Measurements from ENCODE around the gene SYNE2.

DNA sequence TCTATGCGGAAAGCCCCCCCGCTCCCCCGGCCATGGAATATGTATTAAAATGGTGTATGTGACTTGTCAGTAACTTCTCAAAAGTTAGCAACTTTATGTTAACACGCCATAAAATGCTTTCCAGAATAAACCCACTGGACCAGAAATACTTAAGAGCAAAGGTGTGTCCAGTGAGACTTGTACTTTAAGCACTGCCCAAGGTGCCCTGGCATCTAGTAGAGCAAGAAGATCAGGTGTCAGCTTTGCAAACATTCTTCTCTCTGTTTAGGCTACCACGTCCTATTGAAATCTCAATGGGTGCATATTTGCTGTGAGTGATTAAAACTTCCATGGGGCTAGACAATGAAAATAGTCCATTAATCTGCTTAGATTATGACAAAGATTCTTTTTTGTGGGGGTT lies 240.1 kb downstream of the SYNE2 start:
- TF ChIP-seq, protein P1, sequence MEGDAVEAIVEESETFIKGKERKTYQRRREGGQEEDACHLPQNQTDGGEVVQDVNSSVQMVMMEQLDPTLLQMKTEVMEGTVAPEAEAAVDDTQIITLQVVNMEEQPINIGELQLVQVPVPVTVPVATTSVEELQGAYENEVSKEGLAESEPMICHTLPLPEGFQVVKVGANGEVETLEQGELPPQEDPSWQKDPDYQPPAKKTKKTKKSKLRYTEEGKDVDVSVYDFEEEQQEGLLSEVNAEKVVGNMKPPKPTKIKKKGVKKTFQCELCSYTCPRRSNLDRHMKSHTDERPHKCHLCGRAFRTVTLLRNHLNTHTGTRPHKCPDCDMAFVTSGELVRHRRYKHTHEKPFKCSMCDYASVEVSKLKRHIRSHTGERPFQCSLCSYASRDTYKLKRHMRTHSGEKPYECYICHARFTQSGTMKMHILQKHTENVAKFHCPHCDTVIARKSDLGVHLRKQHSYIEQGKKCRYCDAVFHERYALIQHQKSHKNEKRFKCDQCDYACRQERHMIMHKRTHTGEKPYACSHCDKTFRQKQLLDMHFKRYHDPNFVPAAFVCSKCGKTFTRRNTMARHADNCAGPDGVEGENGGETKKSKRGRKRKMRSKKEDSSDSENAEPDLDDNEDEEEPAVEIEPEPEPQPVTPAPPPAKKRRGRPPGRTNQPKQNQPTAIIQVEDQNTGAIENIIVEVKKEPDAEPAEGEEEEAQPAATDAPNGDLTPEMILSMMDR (IDR thresholded peaks at IDR 0.05) = no peak
- no peak for TF ChIP-seq POLR2A (IDR thresholded peaks at IDR 0.05)
- TF ChIP-seq EP300 (IDR thresholded peaks at IDR 0.05) = no peak
